ENCODE results near the gene ZCCHC8.
"Not testable (repeated sequence)": the region's sequence is repeated elsewhere in the genome, so short reads cannot be mapped to it uniquely, and the experiment has no call there.

DNA sequence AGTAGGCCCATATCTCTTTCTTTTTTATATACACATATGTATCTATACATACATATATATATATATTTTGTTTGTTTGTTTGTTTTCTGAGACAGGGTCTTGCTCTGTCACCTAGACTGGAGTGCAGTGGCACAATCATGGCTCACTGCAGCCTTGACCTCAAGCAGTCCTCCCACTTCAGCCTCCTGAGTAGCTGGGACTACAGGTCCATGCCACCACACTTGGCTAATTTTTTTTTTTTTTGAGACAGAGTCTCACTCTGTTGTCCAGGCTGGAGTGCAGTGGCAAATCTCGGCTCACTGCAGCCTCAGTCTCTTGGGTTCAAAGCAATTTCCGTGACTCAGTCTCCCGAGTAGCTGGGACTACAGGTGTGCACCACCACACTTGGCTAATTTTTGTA lies 12.9 kb downstream of the ZCCHC8 start:
- TF ChIP-seq POLR2A (IDR thresholded peaks at IDR 0.05), result not testable (repeated sequence)
- TF ChIP-seq, protein P1, sequence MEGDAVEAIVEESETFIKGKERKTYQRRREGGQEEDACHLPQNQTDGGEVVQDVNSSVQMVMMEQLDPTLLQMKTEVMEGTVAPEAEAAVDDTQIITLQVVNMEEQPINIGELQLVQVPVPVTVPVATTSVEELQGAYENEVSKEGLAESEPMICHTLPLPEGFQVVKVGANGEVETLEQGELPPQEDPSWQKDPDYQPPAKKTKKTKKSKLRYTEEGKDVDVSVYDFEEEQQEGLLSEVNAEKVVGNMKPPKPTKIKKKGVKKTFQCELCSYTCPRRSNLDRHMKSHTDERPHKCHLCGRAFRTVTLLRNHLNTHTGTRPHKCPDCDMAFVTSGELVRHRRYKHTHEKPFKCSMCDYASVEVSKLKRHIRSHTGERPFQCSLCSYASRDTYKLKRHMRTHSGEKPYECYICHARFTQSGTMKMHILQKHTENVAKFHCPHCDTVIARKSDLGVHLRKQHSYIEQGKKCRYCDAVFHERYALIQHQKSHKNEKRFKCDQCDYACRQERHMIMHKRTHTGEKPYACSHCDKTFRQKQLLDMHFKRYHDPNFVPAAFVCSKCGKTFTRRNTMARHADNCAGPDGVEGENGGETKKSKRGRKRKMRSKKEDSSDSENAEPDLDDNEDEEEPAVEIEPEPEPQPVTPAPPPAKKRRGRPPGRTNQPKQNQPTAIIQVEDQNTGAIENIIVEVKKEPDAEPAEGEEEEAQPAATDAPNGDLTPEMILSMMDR (IDR thresholded peaks at IDR 0.05), result not testable (repeated sequence)
